Measurements from ENCODE around the gene EMILIN3. TPM values are rescaled to one million over a fixed set of nuclear protein-coding genes. Genes with fewer than 3 reads are reported as not detected.

The EMILIN3 gene
- total and polyA plus RNA-seq, 7 donors, result 0.66 to 4.3 (median 2.9) TPM; not detected in 2

GRCh38 chr20:41390889-41391288 is 24.3 kb upstream of the EMILIN3 start:
- Histone ChIP-seq H3K4me3 (no peak overlapping the region), H3K9me3 (no peaks in the 10 kb centered on the region), H3K4me1 (peaks cover 0 to 34% (median 11%) of the 10 kb centered on the region in 4 donors), H3K27ac (no peak overlapping the region), H3K36me3 (no peaks in the 10 kb centered on the region), H3K27me3 (peaks cover 0 to 4% (median 0%) of the 10 kb centered on the region in 3 donors)
- 98 to 99% methylated on average over 3 of the region's 3 CpGs for WGBS, 2 donors
- intact Hi-C loops (cut with DNase I), result no loop called here
- no peak for DNase-seq
- TF ChIP-seq CTCF (IDR thresholded peaks at IDR 0.05), result no peak
- TF ChIP-seq EP300 (IDR thresholded peaks at IDR 0.05), result no peak

- no peak for TF ChIP-seq POLR2A (IDR thresholded peaks at IDR 0.05)
- no peak for TF ChIP-seq CTCF (IDR thresholded peaks at IDR 0.05)
- TF ChIP-seq POLR2AphosphoS5 (IDR thresholded peaks at IDR 0.05), result no peak
- no peak for TF ChIP-seq EP300 (IDR thresholded peaks at IDR 0.05)
- no peaks in the 10 kb centered on the region for H3K36me3 ChIP-seq
- DNase-seq, result no peak
- H3K9me3 ChIP-seq, result no peaks in the 10 kb centered on the region
- peak overlapping the region in 1 of 4 donors; percentile 1 for H3K27ac ChIP-seq
- WGBS, 2 donors, result 51 to 59% methylated on average over 9 of the region's 9 CpGs
- H3K27me3 ChIP-seq, result no peaks in the 10 kb centered on the region
- intact Hi-C loops (cut with DNase I), result no loop called here
- H3K4me1 ChIP-seq, result peaks cover 0 to 6% (median 0%) of the 10 kb centered on the region in 4 donors
- no peak overlapping the region for H3K4me3 ChIP-seq
These were observed 20.8 kb upstream of the EMILIN3 start for GRCh38 chr20:41387444-41387851.

- peak; percentile 41 for DNase-seq
- TF ChIP-seq POLR2A (IDR thresholded peaks at IDR 0.05), result no peak
- TF ChIP-seq EP300 (IDR thresholded peaks at IDR 0.05), result no peak
- peak in 1 of 4 donors; percentile 45 for TF ChIP-seq POLR2AphosphoS5 (IDR thresholded peaks at IDR 0.05)
- intact Hi-C loops (cut with DNase I), result no loop called here
- H3K27ac ChIP-seq, result peak overlapping the region in 1 of 4 donors; percentile 1
- H3K9me3 ChIP-seq, result no peaks in the 10 kb centered on the region
- peaks cover 0 to 6% (median 0%) of the 10 kb centered on the region in 4 donors for H3K4me1 ChIP-seq
- WGBS, 2 donors, result 79% methylated on average over 14 of the region's 14 CpGs
- no peaks in the 10 kb centered on the region for H3K27me3 ChIP-seq
- no peak overlapping the region for H3K4me3 ChIP-seq
- H3K36me3 ChIP-seq, result no peaks in the 10 kb centered on the region
These were observed 20.1 kb upstream of the EMILIN3 start for GRCh38 chr20:41386502-41387427.

- DNase-seq, result peak; percentile 39
- no peak overlapping the region for H3K27ac ChIP-seq
- no peaks in the 10 kb centered on the region for H3K36me3 ChIP-seq
- TF ChIP-seq CTCF (IDR thresholded peaks at IDR 0.05) (no peak), POLR2A (IDR thresholded peaks at IDR 0.05) (no peak), EP300 (IDR thresholded peaks at IDR 0.05) (no peak), POLR2AphosphoS5 (IDR thresholded peaks at IDR 0.05) (no peak)
- H3K4me3 ChIP-seq, result no peak overlapping the region
- H3K9me3 ChIP-seq, result no peaks in the 10 kb centered on the region
- 70 to 82% methylated on average over 7 of the region's 7 CpGs for WGBS, 2 donors
- no peaks in the 10 kb centered on the region for H3K27me3 ChIP-seq
- intact Hi-C loops (cut with DNase I), result no loop called here
- H3K4me1 ChIP-seq, result peaks cover 0 to 6% (median 0%) of the 10 kb centered on the region in 4 donors
These were observed 16.2 kb upstream of the EMILIN3 start for GRCh38 chr20:41382791-41383305.

- no peaks in the 10 kb centered on the region for H3K27me3 ChIP-seq
- peak; percentile 37 for DNase-seq
- H3K27ac ChIP-seq, result no peak overlapping the region
- intact Hi-C loops (cut with DNase I), result no loop called here
- H3K4me3 ChIP-seq, result no peak overlapping the region
- 69 to 79% methylated on average over 12 of the region's 12 CpGs for WGBS, 2 donors
- no peaks in the 10 kb centered on the region for H3K4me1 ChIP-seq
- no peaks in the 10 kb centered on the region for H3K36me3 ChIP-seq
- TF ChIP-seq POLR2A (IDR thresholded peaks at IDR 0.05), result no peak
- TF ChIP-seq CTCF (IDR thresholded peaks at IDR 0.05), result no peak
- no peak for TF ChIP-seq EP300 (IDR thresholded peaks at IDR 0.05)
- TF ChIP-seq POLR2AphosphoS5 (IDR thresholded peaks at IDR 0.05), result no peak
- no peaks in the 10 kb centered on the region for H3K9me3 ChIP-seq
These were observed 14.1 kb upstream of the EMILIN3 start for GRCh38 chr20:41380551-41381193.

Data from sigmoid colon (tissue), 7 donors.